K562 (cell line): ENCODE data around the gene DND1. TPM values are rescaled to one million over a fixed set of nuclear protein-coding genes. Genes with fewer than 3 reads are reported as not detected.

ENCODE experiments used
- ARNT ChIP-seq, 2 experiments: fragments of 450-650 bp; IDR thresholded peaks; 2 replicates each; pipeline ENCODE4 v1.6.1; 2016; ENCODE audit warnings: mild to moderate bottlenecking in 1 of 2
- BCL6 ChIP-seq: fragments of 250-450 bp; sonication (Bioruptor Pico); IDR thresholded peaks from 2 replicates; pipeline ENCODE4 v1.4.0; 2020
- C11orf30 ChIP-seq: fragments of 450-650 bp; IDR thresholded peaks from 2 replicates; pipeline ENCODE4 v1.6.1; 2016; ENCODE audit warnings: low read depth, mild to moderate bottlenecking
- CBFB ChIP-seq: sonication (generic); formaldehyde crosslinking; IDR thresholded peaks from 2 replicates; pipeline ENCODE4 v1.4.0; 2020; ENCODE audit warnings: mild to moderate bottlenecking, missing genetic modification reagents
- CHD4 ChIP-seq: fragments of 200-600 bp; sonication (generic); IDR thresholded peaks from 3 replicates; pipeline ENCODE4 v1.6.1; 2012; ENCODE audit warnings: low read depth, mild to moderate bottlenecking, mixed read lengths, low read length, inconsistent platforms; ENCODE audit not compliant: insufficient read depth, insufficient replicate concordance, poor library complexity, severe bottlenecking
- COPS2 ChIP-seq: fragments of 450-650 bp; conservative IDR thresholded peaks from 2 replicates; pipeline ENCODE4 v1.6.1; 2016; ENCODE audit warnings: mild to moderate bottlenecking, moderate library complexity
- EGR1 ChIP-seq: fragments of 450-650 bp; conservative IDR thresholded peaks from 2 replicates; pipeline ENCODE4 v1.6.1; 2017; ENCODE audit warnings: mild to moderate bottlenecking
- HDAC1 ChIP-seq, 2 experiments: fragments of 450-650 bp; IDR thresholded peaks; 2 replicates each; pipeline ENCODE4 v1.6.1; 2016 to 2017; ENCODE audit warnings: inconsistent platforms in 1 of 2, mild to moderate bottlenecking in 1 of 2, moderate library complexity in 1 of 2
- HDAC2 ChIP-seq: fragments of 450-650 bp; IDR thresholded peaks from 2 replicates; pipeline ENCODE4 v1.6.1; 2016; ENCODE audit warnings: mild to moderate bottlenecking
- MEF2A ChIP-seq: IDR thresholded peaks from 2 replicates; pipeline ENCODE4 v1.6.1; 2011; ENCODE audit warnings: low read depth, mild to moderate bottlenecking, low read length, moderate library complexity; ENCODE audit not compliant: control insufficient read depth
- MYBL2 ChIP-seq, 2 experiments: fragments of 450-650 bp in 1 of 2; sonication (generic) in 1 of 2; formaldehyde crosslinking in 1 of 2; IDR thresholded peaks; 2 replicates each; pipeline versions ENCODE4 v1.6.1 to v1.8.1; 2017 to 2022; ENCODE audit warnings: borderline replicate concordance in 1 of 2, inconsistent platforms in 1 of 2, low read depth in 1 of 2, mild to moderate bottlenecking in 1 of 2, missing genetic modification reagents in 1 of 2, moderate library complexity in 1 of 2
- NBN ChIP-seq: fragments of 450-650 bp; IDR thresholded peaks from 2 replicates; pipeline ENCODE4 v1.6.1; 2016; ENCODE audit warnings: low read depth, mild to moderate bottlenecking
- PML ChIP-seq: IDR thresholded peaks from 2 replicates; pipeline ENCODE4 v1.6.1; 2012; ENCODE audit warnings: low read length, inconsistent platforms
- RBFOX2 ChIP-seq: fragments of 200-400 bp; formaldehyde crosslinking; IDR thresholded peaks from 2 replicates; pipeline ENCODE4 v1.6.1; 2017; ENCODE audit warnings: low read depth, mild to moderate bottlenecking, low read length, moderate library complexity
- SUPT5H ChIP-seq: fragments of 450-650 bp; IDR thresholded peaks from 2 replicates; pipeline ENCODE4 v1.6.1; 2016
- ZBED1 ChIP-seq: IDR thresholded peaks from 2 replicates; pipeline ENCODE4 v1.6.1; 2014
- ZEB2 ChIP-seq: fragments of 450-650 bp; IDR thresholded peaks from 2 replicates; pipeline ENCODE4 v1.6.1; 2016
- ZNF3 ChIP-seq: fragments of 250-450 bp; sonication (Bioruptor Pico); IDR thresholded peaks from 2 replicates; pipeline ENCODE4 v1.5.0; 2021; ENCODE audit warnings: mild to moderate bottlenecking, moderate library complexity
- polyA plus RNA-seq, 8 experiments: library from polyadenylated mRNA; depleted of rRNA in 4 of 8; stranded (reverse) in 5 of 8; unstranded in 3 of 8; fragments of >200 nt; fragmentation: Nextera tagmentation in 2 of 8; fragmentation: Illumina TruSeq in 1 of 8; extraction: Ambion mirVana in 2 of 8; extraction: Trizol in 1 of 8; gene quantifications; 2 replicates each; pipeline versions ENCODE4 v1.2.1 to v1.2.3, GENCODE V29; 2011 to 2014; ENCODE audit warnings: inconsistent platforms in 1 of 8, missing spikeins in 1 of 8
- total RNA-seq, 7 experiments: library from RNA; depleted of rRNA in 6 of 7; stranded (reverse); fragments of >200 nt in 6 of 7; fragmentation: Illumina TruSeq in 2 of 7; extraction: Trizol in 2 of 7; gene quantifications; 2 replicates each; pipeline versions ENCODE4 v1.2.1 to v1.2.3, GENCODE V29; 2011 to 2021; ENCODE audit warnings: low replicate concordance in 1 of 7
- TF ChIP-seq, protein P1 (sequence below): fragments of 250-450 bp; sonication (Bioruptor Pico); IDR thresholded peaks from 2 replicates; pipeline ENCODE4 v1.5.0; 2021; ENCODE audit warnings: mild to moderate bottlenecking, borderline replicate concordance
- TF ChIP-seq, protein P2 (sequence below): fragments of 250-450 bp; sonication (Bioruptor Pico); IDR thresholded peaks from 2 replicates; pipeline ENCODE4 v1.8.0; 2021; ENCODE audit warnings: moderate library complexity, mild to moderate bottlenecking, inconsistent platforms
- TF ChIP-seq, protein P3 (sequence below): sonication (generic); formaldehyde crosslinking; IDR thresholded peaks from 2 replicates; pipeline ENCODE4 v1.8.0; 2023; ENCODE audit warnings: mild to moderate bottlenecking, missing genetic modification reagents
- TF ChIP-seq, protein P4 (sequence below), 3 experiments: IDR thresholded peaks in 2 of 3; conservative IDR thresholded peaks in 1 of 3; 2 replicates each; pipeline ENCODE4 v1.5.1; 2011 to 2012; ENCODE audit warnings: low read length in 3 of 3, mild to moderate bottlenecking in 3 of 3, control low read depth in 2 of 3, improper control_type of control experiment in 1 of 3, inconsistent platforms in 1 of 3, low read depth in 1 of 3, mixed read lengths in 1 of 3, moderate library complexity in 1 of 3; ENCODE audit not compliant: insufficient read depth in 2 of 3

DND1 gene
- total and polyA plus RNA-seq, 9 of the 15 experiments (the other 6 are each of a cell fraction or from before 2014, with no cell fraction given): 0.37 to 2.0 (median 0.90) TPM; not detected in 3

DNA sequence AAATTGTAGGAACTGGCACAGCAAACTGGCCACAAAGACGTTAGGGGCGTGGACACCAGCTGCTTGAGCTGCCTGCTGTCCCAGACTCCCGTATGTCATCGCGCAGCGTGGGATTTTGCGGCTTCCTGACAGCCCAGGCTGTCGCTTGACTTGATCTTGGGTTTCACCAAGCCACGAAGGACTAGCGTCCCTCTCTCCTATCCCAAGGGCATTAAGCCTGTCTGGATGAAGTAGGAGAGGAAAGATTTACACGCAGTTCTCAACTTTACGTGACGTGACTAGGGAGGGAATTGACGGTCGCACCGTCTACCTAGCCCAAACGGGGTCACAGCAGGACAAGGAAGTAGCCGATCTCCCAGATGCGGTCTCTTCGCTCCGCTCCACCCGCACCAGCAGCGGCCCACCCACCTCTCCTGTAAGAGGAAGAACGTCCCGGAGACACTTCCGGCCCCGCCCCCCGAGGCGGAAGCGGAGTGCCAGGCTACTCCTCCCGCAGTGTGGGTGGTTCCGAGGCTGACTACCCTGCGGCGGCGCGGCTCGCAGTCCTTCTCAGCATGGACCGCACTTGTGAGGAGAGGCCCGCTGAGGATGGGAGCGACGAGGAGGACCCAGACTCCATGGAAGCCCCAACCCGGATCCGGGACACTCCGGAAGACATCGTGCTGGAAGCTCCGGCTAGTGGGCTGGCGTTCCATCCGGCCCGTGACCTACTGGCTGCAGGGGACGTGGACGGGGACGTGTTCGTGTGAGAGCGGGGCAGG lies 8.8 kb downstream of the DND1 start, which contains the start of gene WDR55 (continued):
- TF ChIP-seq, protein P1, sequence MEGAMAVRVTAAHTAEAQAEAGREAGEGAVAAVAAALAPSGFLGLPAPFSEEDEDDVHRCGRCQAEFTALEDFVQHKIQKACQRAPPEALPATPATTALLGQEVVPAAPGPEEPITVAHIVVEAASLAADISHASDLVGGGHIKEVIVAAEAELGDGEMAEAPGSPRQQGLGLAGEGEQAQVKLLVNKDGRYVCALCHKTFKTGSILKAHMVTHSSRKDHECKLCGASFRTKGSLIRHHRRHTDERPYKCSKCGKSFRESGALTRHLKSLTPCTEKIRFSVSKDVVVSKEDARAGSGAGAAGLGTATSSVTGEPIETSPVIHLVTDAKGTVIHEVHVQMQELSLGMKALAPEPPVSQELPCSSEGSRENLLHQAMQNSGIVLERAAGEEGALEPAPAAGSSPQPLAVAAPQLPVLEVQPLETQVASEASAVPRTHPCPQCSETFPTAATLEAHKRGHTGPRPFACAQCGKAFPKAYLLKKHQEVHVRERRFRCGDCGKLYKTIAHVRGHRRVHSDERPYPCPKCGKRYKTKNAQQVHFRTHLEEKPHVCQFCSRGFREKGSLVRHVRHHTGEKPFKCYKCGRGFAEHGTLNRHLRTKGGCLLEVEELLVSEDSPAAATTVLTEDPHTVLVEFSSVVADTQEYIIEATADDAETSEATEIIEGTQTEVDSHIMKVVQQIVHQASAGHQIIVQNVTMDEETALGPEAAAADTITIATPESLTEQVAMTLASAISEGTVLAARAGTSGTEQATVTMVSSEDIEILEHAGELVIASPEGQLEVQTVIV (CRISPR knock-in tag): no peak
- TF ChIP-seq EGR1: peak; percentile 87
- TF ChIP-seq, protein P2, sequence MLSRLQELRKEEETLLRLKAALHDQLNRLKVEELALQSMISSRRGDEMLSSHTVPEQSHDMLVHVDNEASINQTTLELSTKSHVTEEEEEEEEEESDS (CRISPR knock-in tag): no peak
- peak; percentile 90 for TF ChIP-seq SUPT5H
- peak in 1 of 2 experiments; percentile 92; a peak in 2 of 4 replicates for TF ChIP-seq HDAC1 (IDR thresholded peaks at IDR 0.05)
- 0 out of 2 replicates have a peak, but pooled peaks have one; percentile 14 for TF ChIP-seq ZBED1
- no peak for TF ChIP-seq BCL6
- TF ChIP-seq COPS2: no peak
- TF ChIP-seq, protein P3, sequence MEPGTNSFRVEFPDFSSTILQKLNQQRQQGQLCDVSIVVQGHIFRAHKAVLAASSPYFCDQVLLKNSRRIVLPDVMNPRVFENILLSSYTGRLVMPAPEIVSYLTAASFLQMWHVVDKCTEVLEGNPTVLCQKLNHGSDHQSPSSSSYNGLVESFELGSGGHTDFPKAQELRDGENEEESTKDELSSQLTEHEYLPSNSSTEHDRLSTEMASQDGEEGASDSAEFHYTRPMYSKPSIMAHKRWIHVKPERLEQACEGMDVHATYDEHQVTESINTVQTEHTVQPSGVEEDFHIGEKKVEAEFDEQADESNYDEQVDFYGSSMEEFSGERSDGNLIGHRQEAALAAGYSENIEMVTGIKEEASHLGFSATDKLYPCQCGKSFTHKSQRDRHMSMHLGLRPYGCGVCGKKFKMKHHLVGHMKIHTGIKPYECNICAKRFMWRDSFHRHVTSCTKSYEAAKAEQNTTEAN (CRISPR knock-in tag): no peak
- TF ChIP-seq NBN: peak; percentile 92
- TF ChIP-seq ZNF3 (CRISPR knock-in tag): no peak
- TF ChIP-seq, protein P4, sequence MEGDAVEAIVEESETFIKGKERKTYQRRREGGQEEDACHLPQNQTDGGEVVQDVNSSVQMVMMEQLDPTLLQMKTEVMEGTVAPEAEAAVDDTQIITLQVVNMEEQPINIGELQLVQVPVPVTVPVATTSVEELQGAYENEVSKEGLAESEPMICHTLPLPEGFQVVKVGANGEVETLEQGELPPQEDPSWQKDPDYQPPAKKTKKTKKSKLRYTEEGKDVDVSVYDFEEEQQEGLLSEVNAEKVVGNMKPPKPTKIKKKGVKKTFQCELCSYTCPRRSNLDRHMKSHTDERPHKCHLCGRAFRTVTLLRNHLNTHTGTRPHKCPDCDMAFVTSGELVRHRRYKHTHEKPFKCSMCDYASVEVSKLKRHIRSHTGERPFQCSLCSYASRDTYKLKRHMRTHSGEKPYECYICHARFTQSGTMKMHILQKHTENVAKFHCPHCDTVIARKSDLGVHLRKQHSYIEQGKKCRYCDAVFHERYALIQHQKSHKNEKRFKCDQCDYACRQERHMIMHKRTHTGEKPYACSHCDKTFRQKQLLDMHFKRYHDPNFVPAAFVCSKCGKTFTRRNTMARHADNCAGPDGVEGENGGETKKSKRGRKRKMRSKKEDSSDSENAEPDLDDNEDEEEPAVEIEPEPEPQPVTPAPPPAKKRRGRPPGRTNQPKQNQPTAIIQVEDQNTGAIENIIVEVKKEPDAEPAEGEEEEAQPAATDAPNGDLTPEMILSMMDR (IDR thresholded peaks at IDR 0.05 in 2 of 3, conservative IDR thresholded peaks at IDR 0.05 in 1 of 3; ENCODE audit: insufficient read depth in 2 of 3, low read depth in 1 of 3, low read length in 3 of 3): 0 out of 6 replicates have a peak, but pooled peaks of 1 of the 3 experiments have one; percentile 5
- peak; percentile 43; the same call in 1 of the 2 replicates for TF ChIP-seq ZEB2
- 0 out of 2 replicates have a peak, but pooled peaks have one; percentile 83 for TF ChIP-seq HDAC2
- peak; percentile 15; the same call in 1 of the 2 replicates for TF ChIP-seq PML
- peak; percentile 96 for TF ChIP-seq RBFOX2
- TF ChIP-seq MEF2A: no peak
- TF ChIP-seq ARNT (IDR thresholded peaks at IDR 0.05): no peak
- TF ChIP-seq CHD4: no peak
- TF ChIP-seq C11orf30: peak; percentile 53; the same call in 1 of the 2 replicates
- no peak for TF ChIP-seq MYBL2 (IDR thresholded peaks at IDR 0.05; ENCODE audit: low read depth)
- no peak for TF ChIP-seq MYBL2 (CRISPR knock-in tag; IDR thresholded peaks at IDR 0.05; ENCODE audit: borderline replicate concordance)
- peak; percentile 90 for TF ChIP-seq CBFB (CRISPR knock-in tag)
